ENCODE measurements around the gene BAK1.

The BAK1 gene

DNA sequence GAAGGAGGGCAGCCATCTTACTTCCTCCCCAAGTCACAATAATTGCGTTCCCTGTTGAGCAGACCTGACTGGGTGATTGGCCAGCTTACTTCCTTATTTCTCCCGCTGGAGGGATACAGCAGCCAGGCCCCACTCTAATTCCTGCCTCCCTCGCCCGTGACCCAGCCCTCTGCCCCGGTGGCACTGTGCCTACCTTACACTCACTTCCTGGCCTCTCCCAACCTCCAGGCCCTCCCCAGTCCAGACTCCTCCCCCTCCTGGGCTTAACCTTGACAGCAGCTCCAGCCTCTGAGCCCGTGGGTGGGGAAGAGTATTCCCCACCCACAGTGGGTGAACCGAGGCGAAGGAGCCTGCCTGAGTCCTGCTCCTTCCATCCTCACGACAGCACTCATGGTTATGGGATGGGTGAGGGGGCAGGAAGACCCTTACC, 3.0 kb downstream of the BAK1 start:
- H3K36me3 ChIP-seq (ENCODE audit: control insufficient read depth in 2 of 2, insufficient read depth in 2 of 2, low read length in 2 of 2) = peaks cover 21 to 31% of the 10 kb centered on the region in 2 donors
- peak overlapping the region; percentile 88 for H3K4me3 ChIP-seq (ENCODE audit: low read length in 2 of 2)
- H3K27ac ChIP-seq (ENCODE audit: low read depth in 2 of 2, low read length in 2 of 2) = peak overlapping the region; percentile 95 to 96
- H3K4me1 ChIP-seq (ENCODE audit: control insufficient read depth in 2 of 2, insufficient read depth in 2 of 2, low read length in 2 of 2) = peaks cover 21 to 23% of the 10 kb centered on the region in 2 donors
- H3K9me3 ChIP-seq (ENCODE audit: control insufficient read depth in 2 of 2, low read length in 2 of 2) = no peaks in the 10 kb centered on the region
- peak overlapping the region; percentile 68 to 97 for H3K9ac ChIP-seq (ENCODE audit: low read depth in 1 of 2, low read length in 2 of 2)
- H3K27me3 ChIP-seq (ENCODE audit: control insufficient read depth in 2 of 2, insufficient read depth in 2 of 2, low read length in 2 of 2) = no peaks in the 10 kb centered on the region

DNA sequence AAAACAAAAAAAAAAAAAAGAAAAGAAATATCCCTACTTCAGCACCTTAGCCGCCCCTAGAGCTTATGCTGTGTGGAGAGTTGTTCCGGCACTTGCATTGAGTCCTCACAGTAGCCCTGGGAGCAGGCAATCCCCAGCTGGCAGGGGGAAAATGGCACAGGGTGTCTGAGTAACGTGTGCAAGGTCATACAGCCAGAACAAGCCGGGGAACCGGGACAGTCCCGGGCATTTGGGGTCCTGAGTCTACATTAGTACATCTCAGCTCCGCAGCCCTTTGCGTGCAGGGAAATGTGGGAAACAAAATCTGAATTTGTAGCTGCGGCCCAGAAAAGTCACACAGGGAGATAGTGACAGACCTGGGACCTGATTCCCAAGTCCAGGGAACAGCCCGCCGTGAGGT, 3.4 kb downstream of the BAK1 start:
- Histone ChIP-seq H3K9ac (ENCODE audit: low read depth in 1 of 2, low read length in 2 of 2) (peak overlapping the region; percentile 34 to 97), H3K4me1 (ENCODE audit: control insufficient read depth in 2 of 2, insufficient read depth in 2 of 2, low read length in 2 of 2) (peaks cover 24% of the 10 kb centered on the region in 2 donors), H3K36me3 (ENCODE audit: control insufficient read depth in 2 of 2, insufficient read depth in 2 of 2, low read length in 2 of 2) (peaks cover 21 to 31% of the 10 kb centered on the region in 2 donors), H3K27me3 (ENCODE audit: control insufficient read depth in 2 of 2, insufficient read depth in 2 of 2, low read length in 2 of 2) (no peaks in the 10 kb centered on the region), H3K27ac (ENCODE audit: low read depth in 2 of 2, low read length in 2 of 2) (peak overlapping the region; percentile 95 to 96), H3K9me3 (ENCODE audit: control insufficient read depth in 2 of 2, low read length in 2 of 2) (no peaks in the 10 kb centered on the region), H3K4me3 (ENCODE audit: low read length in 2 of 2) (peak overlapping the region; percentile 39 to 57)

DNA sequence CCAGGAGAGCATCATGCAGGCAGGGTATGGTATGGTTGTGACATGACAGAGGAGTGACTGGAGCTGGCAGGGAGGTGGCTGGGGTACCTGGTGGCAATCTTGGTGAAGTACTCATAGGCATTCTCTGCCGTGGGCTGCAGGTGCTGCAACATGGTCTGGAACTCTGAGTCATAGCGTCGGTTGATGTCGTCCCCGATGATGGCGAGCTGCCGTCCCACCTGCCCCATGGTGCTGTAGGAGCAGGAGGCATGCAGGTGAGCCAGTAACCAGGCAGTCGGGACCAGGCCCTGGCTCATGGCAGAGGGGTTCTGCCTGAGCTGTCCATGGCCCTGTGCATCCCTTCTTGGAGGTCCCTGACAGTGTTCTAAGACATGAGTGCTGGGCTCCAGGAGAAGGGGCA, 4.9 kb downstream of the BAK1 start:
- H3K4me1 ChIP-seq (ENCODE audit: control insufficient read depth in 2 of 2, insufficient read depth in 2 of 2, low read length in 2 of 2) = peaks cover 31 to 32% of the 10 kb centered on the region in 2 donors
- no peak overlapping the region for H3K9ac ChIP-seq (ENCODE audit: low read depth in 1 of 2, low read length in 2 of 2)
- H3K36me3 ChIP-seq (ENCODE audit: control insufficient read depth in 2 of 2, insufficient read depth in 2 of 2, low read length in 2 of 2) = peaks cover 21 to 31% of the 10 kb centered on the region in 2 donors

DNA sequence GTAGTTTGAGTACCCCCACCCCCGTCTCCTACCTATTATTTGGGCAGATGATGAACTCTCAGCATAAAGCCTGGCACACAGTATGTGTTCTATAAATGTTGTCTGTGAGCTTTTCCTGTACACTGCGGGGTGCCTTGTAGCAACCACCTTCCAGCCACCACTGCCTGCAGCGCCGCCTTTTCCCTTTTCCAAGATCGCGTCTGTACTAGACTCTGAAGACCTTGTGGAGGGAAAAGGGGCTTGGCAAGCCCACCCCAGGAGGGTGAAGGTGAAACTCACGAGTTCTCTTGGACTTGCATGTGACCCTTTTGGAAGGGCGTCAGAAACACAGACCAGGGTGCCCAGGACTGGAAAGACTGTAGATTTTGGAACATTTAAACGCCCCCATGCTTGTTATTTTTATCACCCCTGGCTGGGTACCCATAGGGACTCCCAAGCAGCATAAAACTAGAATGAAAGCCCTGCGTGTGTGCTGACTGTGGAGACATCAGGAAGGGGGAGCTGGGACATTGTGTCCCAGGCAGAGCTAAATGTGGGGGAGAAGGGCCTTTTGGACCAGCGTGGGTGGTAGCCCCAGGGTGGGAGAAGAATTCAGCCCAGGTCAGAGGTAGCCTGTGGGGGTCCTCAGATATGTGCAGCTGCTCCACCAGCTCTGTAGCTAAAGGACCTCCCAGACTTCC, 8.3 kb downstream of the BAK1 start:
- Histone ChIP-seq H3K36me3 (ENCODE audit: control insufficient read depth in 2 of 2, insufficient read depth in 2 of 2, low read length in 2 of 2) (peaks cover 21 to 31% of the 10 kb centered on the region in 2 donors), H3K27ac (ENCODE audit: low read depth in 2 of 2, low read length in 2 of 2) (peak overlapping the region; percentile 85 to 95), H3K9me3 (ENCODE audit: control insufficient read depth in 2 of 2, low read length in 2 of 2) (no peaks in the 10 kb centered on the region), H3K4me3 (ENCODE audit: low read length in 2 of 2) (peak overlapping the region; percentile 66 to 88), H3K4me1 (ENCODE audit: control insufficient read depth in 2 of 2, insufficient read depth in 2 of 2, low read length in 2 of 2) (peaks cover 12 to 13% of the 10 kb centered on the region in 2 donors), H3K9ac (ENCODE audit: low read depth in 1 of 2, low read length in 2 of 2) (peak overlapping the region; percentile 72 to 81), H3K27me3 (ENCODE audit: control insufficient read depth in 2 of 2, insufficient read depth in 2 of 2, low read length in 2 of 2) (no peaks in the 10 kb centered on the region)

More for the DNA sequence above, 4.9 kb downstream of the BAK1 start:
- no peak overlapping the region for H3K27ac ChIP-seq (ENCODE audit: low read depth in 2 of 2, low read length in 2 of 2)
- no peaks in the 10 kb centered on the region for H3K27me3 ChIP-seq (ENCODE audit: control insufficient read depth in 2 of 2, insufficient read depth in 2 of 2, low read length in 2 of 2)
- H3K9me3 ChIP-seq (ENCODE audit: control insufficient read depth in 2 of 2, low read length in 2 of 2) = no peaks in the 10 kb centered on the region
- no peak overlapping the region for H3K4me3 ChIP-seq (ENCODE audit: low read length in 2 of 2)

DNA sequence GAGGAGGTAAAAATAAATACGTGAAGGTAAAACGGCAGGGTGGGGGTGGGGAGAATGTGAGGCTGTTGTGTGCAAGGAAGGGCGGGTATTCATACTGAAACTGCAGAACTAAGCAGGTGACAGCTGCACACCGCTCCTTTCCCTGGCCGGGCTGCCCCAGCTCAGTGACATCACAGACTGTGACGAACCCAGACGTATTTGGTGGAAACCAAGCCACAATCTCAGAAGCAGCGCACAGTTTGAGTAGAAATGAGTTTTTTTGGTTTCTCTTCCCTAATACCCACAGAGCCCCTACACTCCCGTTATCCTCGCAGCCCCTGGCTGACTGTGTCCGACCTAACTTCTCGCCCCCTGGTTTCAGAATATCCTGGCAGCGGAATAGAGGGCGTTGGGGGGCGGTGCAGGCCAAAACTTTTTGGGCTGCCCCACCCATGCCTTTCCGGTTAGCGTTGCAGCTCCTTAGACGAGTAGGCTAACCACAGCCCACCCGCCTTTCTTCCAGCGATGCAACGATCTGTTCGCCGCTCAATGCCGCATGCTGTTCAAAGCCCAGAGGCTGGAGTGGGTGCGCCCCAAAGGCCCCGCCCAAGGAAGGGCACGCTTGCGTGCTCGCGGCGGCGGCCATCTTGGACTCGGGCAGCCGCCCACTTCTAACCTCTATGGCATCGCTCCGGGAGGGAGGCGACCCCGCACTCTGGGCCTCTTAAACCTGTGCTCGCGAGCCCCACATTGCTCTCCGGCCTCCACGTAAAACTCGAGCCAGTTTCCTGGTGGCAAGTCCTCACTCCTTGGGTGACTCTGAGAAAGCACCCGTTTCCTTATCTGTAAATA, 9.1 kb downstream of the BAK1 start:
- H3K27me3 ChIP-seq (ENCODE audit: control insufficient read depth in 2 of 2, insufficient read depth in 2 of 2, low read length in 2 of 2) = no peaks in the 10 kb centered on the region
- peak overlapping the region; percentile 85 to 95 for H3K27ac ChIP-seq (ENCODE audit: low read depth in 2 of 2, low read length in 2 of 2)
- H3K36me3 ChIP-seq (ENCODE audit: control insufficient read depth in 2 of 2, insufficient read depth in 2 of 2, low read length in 2 of 2) = peaks cover 21 to 28% of the 10 kb centered on the region in 2 donors
- peaks cover 8 to 10% of the 10 kb centered on the region in 2 donors for H3K4me1 ChIP-seq (ENCODE audit: control insufficient read depth in 2 of 2, insufficient read depth in 2 of 2, low read length in 2 of 2)
- peak overlapping the region; percentile 72 to 81 for H3K9ac ChIP-seq (ENCODE audit: low read depth in 1 of 2, low read length in 2 of 2)
- H3K9me3 ChIP-seq (ENCODE audit: control insufficient read depth in 2 of 2, low read length in 2 of 2) = no peaks in the 10 kb centered on the region
- peak overlapping the region; percentile 66 to 88 for H3K4me3 ChIP-seq (ENCODE audit: low read length in 2 of 2)

DNA sequence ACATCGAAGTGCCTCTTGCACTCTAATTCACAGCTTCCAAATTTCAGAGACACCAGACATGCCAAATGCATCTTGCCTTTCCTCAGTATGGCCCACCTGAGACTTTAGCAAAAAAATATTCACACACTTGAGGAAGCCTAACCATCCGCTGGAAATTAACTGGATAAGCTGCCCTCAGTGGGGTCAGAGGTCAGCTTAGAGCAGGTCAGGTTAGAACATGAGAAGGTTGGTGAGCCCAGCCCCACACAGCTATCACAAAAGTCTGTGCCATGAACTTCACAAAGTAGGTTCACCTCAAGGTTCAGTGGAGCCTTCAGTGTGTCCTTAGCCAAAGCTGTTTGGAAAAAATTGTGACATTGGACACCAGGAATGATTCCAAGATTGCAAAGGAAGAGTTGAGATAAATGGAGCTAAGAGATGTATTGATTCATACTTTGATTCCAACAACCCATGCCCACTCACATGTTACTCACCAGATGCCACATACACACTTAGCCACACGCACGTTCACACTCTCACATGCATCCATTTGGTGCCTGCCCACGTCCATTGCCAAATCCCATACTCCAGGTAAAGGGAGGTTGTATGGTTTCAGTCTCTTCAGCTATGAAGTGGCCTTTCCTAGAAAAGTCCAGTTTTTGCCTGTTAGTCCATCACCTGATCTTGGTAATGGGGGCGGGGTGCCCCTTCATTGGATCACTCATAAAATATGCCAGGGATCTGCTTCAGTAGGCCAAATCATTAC, 11.1 kb downstream of the BAK1 start:
- Histone ChIP-seq H3K9ac (ENCODE audit: low read depth in 1 of 2, low read length in 2 of 2) (no peak overlapping the region), H3K36me3 (ENCODE audit: control insufficient read depth in 2 of 2, insufficient read depth in 2 of 2, low read length in 2 of 2) (peaks cover 3 to 10% of the 10 kb centered on the region in 2 donors), H3K9me3 (ENCODE audit: control insufficient read depth in 2 of 2, low read length in 2 of 2) (no peaks in the 10 kb centered on the region), H3K4me3 (ENCODE audit: low read length in 2 of 2) (no peak overlapping the region), H3K4me1 (ENCODE audit: control insufficient read depth in 2 of 2, insufficient read depth in 2 of 2, low read length in 2 of 2) (peaks cover 8 to 10% of the 10 kb centered on the region in 2 donors), H3K27ac (ENCODE audit: low read depth in 2 of 2, low read length in 2 of 2) (no peak overlapping the region), H3K27me3 (ENCODE audit: control insufficient read depth in 2 of 2, insufficient read depth in 2 of 2, low read length in 2 of 2) (no peaks in the 10 kb centered on the region)

DNA sequence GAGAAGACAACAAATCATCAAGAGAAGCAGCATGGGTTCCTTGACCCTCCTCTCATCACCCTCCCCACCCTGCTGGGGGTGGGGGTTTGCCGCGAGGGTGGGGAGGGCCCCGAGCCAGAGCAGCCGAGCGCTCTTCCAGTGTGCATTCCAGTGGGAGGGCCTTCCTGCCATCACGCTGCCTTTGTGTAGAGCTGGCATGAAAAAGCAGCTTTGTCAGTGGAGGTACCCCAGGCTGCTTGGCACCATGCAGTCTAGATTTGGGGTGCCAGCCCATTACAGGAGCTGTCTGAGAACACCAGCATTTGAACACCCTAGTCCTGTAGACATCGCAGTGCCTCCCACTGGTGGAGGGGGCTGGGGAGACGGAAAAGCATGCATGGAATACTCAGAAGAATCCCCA, 12.2 kb downstream of the BAK1 start:
- H3K27ac ChIP-seq (ENCODE audit: low read depth in 2 of 2, low read length in 2 of 2) = no peak overlapping the region
- H3K9me3 ChIP-seq (ENCODE audit: control insufficient read depth in 2 of 2, low read length in 2 of 2) = no peaks in the 10 kb centered on the region
- no peaks in the 10 kb centered on the region for H3K27me3 ChIP-seq (ENCODE audit: control insufficient read depth in 2 of 2, insufficient read depth in 2 of 2, low read length in 2 of 2)
- no peak overlapping the region for H3K9ac ChIP-seq (ENCODE audit: low read depth in 1 of 2, low read length in 2 of 2)
- H3K36me3 ChIP-seq (ENCODE audit: control insufficient read depth in 2 of 2, insufficient read depth in 2 of 2, low read length in 2 of 2) = peaks cover 0 to 7% of the 10 kb centered on the region in 2 donors
- H3K4me3 ChIP-seq (ENCODE audit: low read length in 2 of 2) = no peak overlapping the region
- H3K4me1 ChIP-seq (ENCODE audit: control insufficient read depth in 2 of 2, insufficient read depth in 2 of 2, low read length in 2 of 2) = peaks cover 8 to 10% of the 10 kb centered on the region in 2 donors

DNA sequence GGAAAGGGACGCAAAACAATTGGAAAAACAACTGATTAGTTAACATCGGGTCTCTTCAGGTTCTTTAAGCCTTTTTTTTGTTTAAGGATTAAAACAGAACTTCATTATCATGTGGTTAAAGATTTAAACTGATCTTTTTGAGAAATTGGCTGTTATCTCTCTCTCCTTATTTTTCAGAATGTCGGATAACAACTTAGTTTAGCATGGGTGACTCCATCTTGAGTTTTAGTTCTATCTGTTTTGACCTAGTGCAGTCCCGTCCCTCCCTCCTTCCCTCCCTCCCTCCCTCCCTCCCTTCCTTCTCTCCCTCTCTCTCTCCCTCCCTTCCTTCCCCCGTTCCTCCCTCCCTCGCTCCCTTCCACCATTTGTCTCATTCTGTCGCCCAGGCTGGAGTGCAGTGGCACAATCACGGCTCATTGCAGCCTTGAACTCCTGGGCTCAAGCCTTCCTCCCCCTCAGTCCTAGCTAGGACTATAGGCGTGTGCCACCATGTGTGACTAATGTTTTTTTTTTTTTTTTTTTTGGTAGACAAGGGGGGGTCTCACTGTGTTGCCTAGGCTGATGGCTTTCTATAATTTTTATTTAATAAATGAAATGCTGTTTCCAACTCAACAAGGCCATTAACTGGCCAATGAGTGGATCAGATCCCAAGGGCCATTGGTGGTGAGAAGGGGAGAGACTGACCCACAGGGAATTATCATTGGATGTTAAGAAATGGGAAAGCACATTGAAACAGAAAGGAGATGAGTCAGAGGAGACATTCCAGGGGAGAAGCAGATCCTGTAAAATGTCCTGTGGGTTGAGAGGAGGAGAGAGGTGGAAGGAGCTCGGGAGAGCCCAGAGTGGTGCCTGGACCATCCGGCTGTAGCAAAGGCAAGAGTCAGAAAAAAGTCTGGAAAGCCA, 13.6 kb downstream of the BAK1 start:
- Histone ChIP-seq H3K27me3 (ENCODE audit: control insufficient read depth in 2 of 2, insufficient read depth in 2 of 2, low read length in 2 of 2) (no peaks in the 10 kb centered on the region), H3K27ac (ENCODE audit: low read depth in 2 of 2, low read length in 2 of 2) (no peak overlapping the region), H3K4me3 (ENCODE audit: low read length in 2 of 2) (no peak overlapping the region), H3K4me1 (ENCODE audit: control insufficient read depth in 2 of 2, insufficient read depth in 2 of 2, low read length in 2 of 2) (peaks cover 4 to 6% of the 10 kb centered on the region in 2 donors), H3K36me3 (ENCODE audit: control insufficient read depth in 2 of 2, insufficient read depth in 2 of 2, low read length in 2 of 2) (peaks cover 0 to 3% of the 10 kb centered on the region in 2 donors), H3K9me3 (ENCODE audit: control insufficient read depth in 2 of 2, low read length in 2 of 2) (no peaks in the 10 kb centered on the region), H3K9ac (ENCODE audit: low read depth in 1 of 2, low read length in 2 of 2) (no peak overlapping the region)

DNA sequence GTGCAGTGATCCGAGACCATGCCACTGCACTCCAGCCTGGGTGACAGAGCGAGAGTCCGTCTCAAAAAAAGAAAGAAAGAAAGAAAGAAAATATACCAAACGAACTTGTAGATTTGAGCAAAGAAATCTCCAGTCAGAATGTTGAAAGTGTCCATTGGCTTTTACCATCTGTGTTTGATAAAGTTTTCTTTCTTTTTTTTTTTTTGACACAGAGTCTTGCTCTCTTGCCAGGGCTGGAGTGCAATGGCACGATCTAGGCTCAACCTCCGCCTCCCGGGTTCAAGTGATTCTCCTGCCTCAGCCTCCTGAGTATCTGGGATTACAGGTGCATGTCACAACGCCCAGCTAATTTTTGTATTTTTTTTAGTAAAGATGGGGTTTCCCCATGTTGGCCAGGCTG, 21.3 kb downstream of the BAK1 start:
- H3K4me1 ChIP-seq (ENCODE audit: control insufficient read depth in 2 of 2, insufficient read depth in 2 of 2, low read length in 2 of 2) = no peaks in the 10 kb centered on the region
- H3K4me3 ChIP-seq (ENCODE audit: low read length in 2 of 2) = no peak overlapping the region
- H3K27ac ChIP-seq (ENCODE audit: low read depth in 2 of 2, low read length in 2 of 2) = no peak overlapping the region
- no peaks in the 10 kb centered on the region for H3K27me3 ChIP-seq (ENCODE audit: control insufficient read depth in 2 of 2, insufficient read depth in 2 of 2, low read length in 2 of 2)
- peaks cover 0 to 3% of the 10 kb centered on the region in 2 donors for H3K9me3 ChIP-seq (ENCODE audit: control insufficient read depth in 2 of 2, low read length in 2 of 2)
- no peaks in the 10 kb centered on the region for H3K36me3 ChIP-seq (ENCODE audit: control insufficient read depth in 2 of 2, insufficient read depth in 2 of 2, low read length in 2 of 2)
- no peak overlapping the region for H3K9ac ChIP-seq (ENCODE audit: low read depth in 1 of 2, low read length in 2 of 2)
